Uterus (tissue), 2 donors: ENCODE results near the gene HLA-DQA1.

ENCODE experiments used
- POLR2A ChIP-seq, 2 donors: fragments of 450-650 bp; IDR thresholded peaks; one replicate each; pipeline ENCODE4 v1.6.1; 2016; ENCODE audit warnings: antibody characterized with exemption in 2 of 2, mild to moderate bottlenecking in 1 of 2, moderate library complexity in 1 of 2
- TF ChIP-seq, protein P1 (sequence below), 4 experiments: fragments of 200-600 bp in 2 of 4; fragments of 450-650 bp in 2 of 4; sonication (generic) in 2 of 4; IDR thresholded peaks; one replicate each; pipeline ENCODE4 v1.5.1; 2016 to 2019; ENCODE audit warnings: antibody characterized with exemption in 4 of 4, mild to moderate bottlenecking in 2 of 4, moderate library complexity in 1 of 4

DNA sequence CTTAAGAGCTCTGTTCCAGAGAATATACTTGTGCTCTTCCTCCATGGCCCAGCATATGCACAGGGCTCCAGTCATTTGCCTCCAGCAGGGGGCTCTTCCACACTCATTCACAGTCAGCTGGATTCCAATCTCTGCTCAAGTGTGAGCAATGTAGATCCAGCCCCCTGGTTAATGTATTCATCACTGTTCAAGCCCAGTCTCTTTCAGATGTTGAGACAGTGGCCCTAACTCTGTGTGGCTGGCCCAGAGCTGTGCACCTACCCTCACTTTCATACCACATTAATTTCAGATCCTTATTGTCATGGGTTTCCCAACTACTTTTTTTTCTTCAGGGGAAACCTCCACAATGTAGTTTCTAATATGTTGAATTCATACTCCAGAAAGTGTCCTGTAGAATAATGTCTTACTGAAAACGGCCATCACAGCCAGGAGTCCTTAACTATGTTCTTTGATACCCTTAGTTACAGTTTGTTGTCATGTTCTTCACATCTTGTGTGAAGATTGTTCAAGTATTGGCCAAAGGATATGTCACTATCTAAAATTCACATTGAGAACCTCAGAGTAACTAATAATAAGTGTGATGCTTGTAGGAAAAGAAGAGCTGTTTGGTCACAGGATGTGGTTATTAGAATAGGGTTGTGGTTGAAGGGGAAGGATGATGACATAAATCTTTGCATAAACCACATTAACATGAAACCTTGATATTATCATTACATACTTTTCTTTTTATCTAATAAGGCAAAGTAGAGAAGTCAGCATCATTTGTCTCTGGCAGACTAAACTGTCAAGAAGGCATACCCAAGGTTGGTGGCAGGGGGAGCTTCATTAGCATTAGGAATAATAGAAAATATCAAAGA, 14.4 kb upstream of the HLA-DQA1 start:
- TF ChIP-seq, protein P1, sequence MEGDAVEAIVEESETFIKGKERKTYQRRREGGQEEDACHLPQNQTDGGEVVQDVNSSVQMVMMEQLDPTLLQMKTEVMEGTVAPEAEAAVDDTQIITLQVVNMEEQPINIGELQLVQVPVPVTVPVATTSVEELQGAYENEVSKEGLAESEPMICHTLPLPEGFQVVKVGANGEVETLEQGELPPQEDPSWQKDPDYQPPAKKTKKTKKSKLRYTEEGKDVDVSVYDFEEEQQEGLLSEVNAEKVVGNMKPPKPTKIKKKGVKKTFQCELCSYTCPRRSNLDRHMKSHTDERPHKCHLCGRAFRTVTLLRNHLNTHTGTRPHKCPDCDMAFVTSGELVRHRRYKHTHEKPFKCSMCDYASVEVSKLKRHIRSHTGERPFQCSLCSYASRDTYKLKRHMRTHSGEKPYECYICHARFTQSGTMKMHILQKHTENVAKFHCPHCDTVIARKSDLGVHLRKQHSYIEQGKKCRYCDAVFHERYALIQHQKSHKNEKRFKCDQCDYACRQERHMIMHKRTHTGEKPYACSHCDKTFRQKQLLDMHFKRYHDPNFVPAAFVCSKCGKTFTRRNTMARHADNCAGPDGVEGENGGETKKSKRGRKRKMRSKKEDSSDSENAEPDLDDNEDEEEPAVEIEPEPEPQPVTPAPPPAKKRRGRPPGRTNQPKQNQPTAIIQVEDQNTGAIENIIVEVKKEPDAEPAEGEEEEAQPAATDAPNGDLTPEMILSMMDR (IDR thresholded peaks at IDR 0.05), result no peak
- no peak for TF ChIP-seq POLR2A (IDR thresholded peaks at IDR 0.05)
